ENCODE measurements around the gene SPTBN2.
"Not testable (repeated sequence)": the region's sequence is repeated elsewhere in the genome, so short reads cannot be mapped to it uniquely, and the experiment has no call there.

Gene SPTBN2

GRCh38 chr11:66641834-66642233 is 87.2 kb downstream of the SPTBN2 start:
- no peak overlapping the region for H3K4me3 Mint-ChIP-seq
- peaks cover 85% of the 10 kb centered on the region for H3K4me1 Mint-ChIP-seq (ENCODE audit: low read depth)
- H3K36me3 Mint-ChIP-seq (ENCODE audit: low read depth), result peaks cover 98% of the 10 kb centered on the region
- H3K27me3 Mint-ChIP-seq, result no peaks in the 10 kb centered on the region
- intact Hi-C loops (cut with micrococcal nuclease), result no loop called here
- no peak overlapping the region for H3K27ac Mint-ChIP-seq
- H3K9me3 Mint-ChIP-seq, result no peaks in the 10 kb centered on the region

GRCh38 chr11:66639814-66640340 is 89.1 kb downstream of the SPTBN2 start:
- peaks cover 86% of the 10 kb centered on the region for H3K36me3 Mint-ChIP-seq (ENCODE audit: low read depth)
- not testable (repeated sequence) for H3K9me3 Mint-ChIP-seq, H3K27me3 Mint-ChIP-seq
- H3K4me3 Mint-ChIP-seq, result peak overlapping the region; percentile 96
- H3K27ac Mint-ChIP-seq, result peak overlapping the region; percentile 97
- peaks cover 76% of the 10 kb centered on the region for H3K4me1 Mint-ChIP-seq (ENCODE audit: low read depth)
- intact Hi-C loops (cut with micrococcal nuclease), result loop anchor here (5.0 kb wide), 1 partner anchor 37 kb away; the partner anchor contains the start of gene RBM4B

GRCh38 chr11:66639066-66639813 is 89.8 kb downstream of the SPTBN2 start:
- H3K36me3 Mint-ChIP-seq (ENCODE audit: low read depth), result peaks cover 86% of the 10 kb centered on the region
- no peaks in the 10 kb centered on the region for H3K9me3 Mint-ChIP-seq
- no peaks in the 10 kb centered on the region for H3K27me3 Mint-ChIP-seq
- peaks cover 76% of the 10 kb centered on the region for H3K4me1 Mint-ChIP-seq (ENCODE audit: low read depth)
- peak overlapping the region; percentile 96 for H3K4me3 Mint-ChIP-seq
- intact Hi-C loops (cut with micrococcal nuclease), result loop anchor here (5.0 kb wide), 1 partner anchor 38 kb away; the partner anchor contains the start of gene RBM4B
- peak overlapping the region; percentile 97 for H3K27ac Mint-ChIP-seq

GRCh38 chr11:66638177-66639065 is 90.6 kb downstream of the SPTBN2 start, which contains the start of gene RBM4:
Gene RBM4 (plus strand): TSS chr11:66638703. CDS start chr11:66639712, 1,009 bp downstream.
- peak within 1 kb of the TSS; percentile 97 for H3K27ac Mint-ChIP-seq
- intact Hi-C loops (cut with micrococcal nuclease), result loop anchor here (1.0 to 5.0 kb wide), 3 partner anchors 19 to 45 kb away; partner anchors contain the start of genes CCDC87, CCS and RBM4B
- peaks cover 80% of the 10 kb centered on the region for H3K36me3 Mint-ChIP-seq (ENCODE audit: low read depth)
- H3K27me3 Mint-ChIP-seq, result no peaks in the 10 kb centered on the region
- H3K4me3 Mint-ChIP-seq, result peak within 1 kb of the TSS; percentile 96
- H3K4me1 Mint-ChIP-seq (ENCODE audit: low read depth), result peaks cover 70% of the 10 kb centered on the region
- H3K9me3 Mint-ChIP-seq, result no peaks in the 10 kb centered on the region

GRCh38 chr11:66637557-66638176 is 91.3 kb downstream of the SPTBN2 start:
- intact Hi-C loops (cut with micrococcal nuclease), result loop anchor here (1.0 to 5.0 kb wide), 3 partner anchors 18 to 44 kb away; partner anchors contain the start of genes CCDC87, CCS and RBM4B
- H3K27me3 Mint-ChIP-seq, result no peaks in the 10 kb centered on the region
- peaks cover 63% of the 10 kb centered on the region for H3K4me1 Mint-ChIP-seq (ENCODE audit: low read depth)
- H3K4me3 Mint-ChIP-seq, result peak overlapping the region; percentile 96
- peaks cover 76% of the 10 kb centered on the region for H3K36me3 Mint-ChIP-seq (ENCODE audit: low read depth)
- H3K9me3 Mint-ChIP-seq, result no peaks in the 10 kb centered on the region
- peak overlapping the region; percentile 97 for H3K27ac Mint-ChIP-seq

GRCh38 chr11:66636411-66636810 is 92.6 kb downstream of the SPTBN2 start:
- H3K9me3 Mint-ChIP-seq, result no peaks in the 10 kb centered on the region
- peaks cover 53% of the 10 kb centered on the region for H3K4me1 Mint-ChIP-seq (ENCODE audit: low read depth)
- intact Hi-C loops (cut with micrococcal nuclease), result loop anchor here (5.0 kb wide), 1 partner anchor 41 kb away; the partner anchor contains the start of gene RBM4B
- no peak overlapping the region for H3K27ac Mint-ChIP-seq
- no peaks in the 10 kb centered on the region for H3K27me3 Mint-ChIP-seq
- peaks cover 74% of the 10 kb centered on the region for H3K36me3 Mint-ChIP-seq (ENCODE audit: low read depth)
- no peak overlapping the region for H3K4me3 Mint-ChIP-seq

All from dendritic cell treated with granulocyte-macrophage colony-stimulating factor and Interleukin-4, amounts not matched to agents 40 ng/mL and 50 ng/mL, for 4 days (primary cell).